Measurements from ENCODE around the gene CES2. TPM values are rescaled to one million over a fixed set of nuclear protein-coding genes. Genes with fewer than 3 reads are reported as not detected.

CES2 gene
- total RNA-seq, 1 donor = 38.9 TPM

GRCh38 chr16:66902648-66903543, 32.4 kb upstream of the CES2 start:
- no peak for DNase-seq (ENCODE audit: low read depth)
- H3K4me3 ChIP-seq (ENCODE audit: low read depth, low read length) = no peak overlapping the region
- TF ChIP-seq, protein P1, sequence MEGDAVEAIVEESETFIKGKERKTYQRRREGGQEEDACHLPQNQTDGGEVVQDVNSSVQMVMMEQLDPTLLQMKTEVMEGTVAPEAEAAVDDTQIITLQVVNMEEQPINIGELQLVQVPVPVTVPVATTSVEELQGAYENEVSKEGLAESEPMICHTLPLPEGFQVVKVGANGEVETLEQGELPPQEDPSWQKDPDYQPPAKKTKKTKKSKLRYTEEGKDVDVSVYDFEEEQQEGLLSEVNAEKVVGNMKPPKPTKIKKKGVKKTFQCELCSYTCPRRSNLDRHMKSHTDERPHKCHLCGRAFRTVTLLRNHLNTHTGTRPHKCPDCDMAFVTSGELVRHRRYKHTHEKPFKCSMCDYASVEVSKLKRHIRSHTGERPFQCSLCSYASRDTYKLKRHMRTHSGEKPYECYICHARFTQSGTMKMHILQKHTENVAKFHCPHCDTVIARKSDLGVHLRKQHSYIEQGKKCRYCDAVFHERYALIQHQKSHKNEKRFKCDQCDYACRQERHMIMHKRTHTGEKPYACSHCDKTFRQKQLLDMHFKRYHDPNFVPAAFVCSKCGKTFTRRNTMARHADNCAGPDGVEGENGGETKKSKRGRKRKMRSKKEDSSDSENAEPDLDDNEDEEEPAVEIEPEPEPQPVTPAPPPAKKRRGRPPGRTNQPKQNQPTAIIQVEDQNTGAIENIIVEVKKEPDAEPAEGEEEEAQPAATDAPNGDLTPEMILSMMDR (IDR thresholded peaks at IDR 0.05; ENCODE audit: insufficient read depth, low read depth, low read length) = no peak

DNA sequence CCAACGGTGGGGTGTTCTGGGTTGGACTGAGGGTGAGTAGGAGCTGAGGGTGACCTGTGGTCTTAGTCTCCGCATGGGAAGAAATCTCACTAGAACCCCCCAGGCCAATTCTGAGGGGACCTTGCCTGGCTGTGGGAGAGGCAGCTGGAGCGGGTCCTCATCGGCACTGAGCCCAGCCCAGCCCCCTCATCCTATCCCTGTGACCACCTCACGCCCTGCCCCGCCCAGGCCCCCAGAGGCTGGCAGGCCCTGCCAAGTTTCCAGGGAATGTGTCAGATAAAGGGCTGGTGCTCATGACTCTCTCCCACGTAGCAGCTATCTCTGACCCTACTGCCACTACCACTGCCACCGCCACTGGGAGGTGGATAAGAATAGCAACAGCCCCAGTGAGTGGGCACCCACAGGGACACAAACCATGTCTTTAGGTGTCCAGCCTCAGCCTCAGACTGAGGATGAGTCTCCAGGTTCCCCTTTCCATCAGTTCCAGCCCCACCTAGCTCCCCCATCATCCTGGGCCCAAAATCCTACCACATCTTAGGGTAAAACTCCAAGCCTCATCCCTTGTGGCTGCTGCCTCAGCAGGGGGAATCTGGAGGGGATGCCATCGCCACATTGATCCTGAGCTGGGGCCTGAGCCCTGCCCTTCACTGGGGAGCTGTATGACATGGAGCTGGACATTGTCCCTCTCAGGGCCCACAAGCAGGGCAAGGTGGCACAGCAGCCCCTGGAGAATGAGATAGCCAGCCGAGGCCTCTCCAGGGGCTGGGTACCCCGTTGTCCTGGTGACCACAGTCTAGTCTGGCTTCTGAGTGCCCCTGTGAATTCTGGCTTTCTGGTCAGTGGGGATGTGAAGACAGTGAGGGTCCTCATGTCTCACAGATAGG, 31.5 kb upstream of the CES2 start:
- no peak overlapping the region for H3K4me3 ChIP-seq (ENCODE audit: low read depth, low read length)
- TF ChIP-seq, protein P1 (IDR thresholded peaks at IDR 0.05; ENCODE audit: insufficient read depth, low read depth, low read length) = no peak
- DNase-seq (ENCODE audit: low read depth) = no peak

- no peak for DNase-seq (ENCODE audit: low read depth)
- TF ChIP-seq, protein P1 (IDR thresholded peaks at IDR 0.05; ENCODE audit: insufficient read depth, low read depth, low read length) = no peak
- H3K4me3 ChIP-seq (ENCODE audit: low read depth, low read length) = no peak overlapping the region
These were observed 30.9 kb upstream of the CES2 start for GRCh38 chr16:66904428-66904845.

DNA sequence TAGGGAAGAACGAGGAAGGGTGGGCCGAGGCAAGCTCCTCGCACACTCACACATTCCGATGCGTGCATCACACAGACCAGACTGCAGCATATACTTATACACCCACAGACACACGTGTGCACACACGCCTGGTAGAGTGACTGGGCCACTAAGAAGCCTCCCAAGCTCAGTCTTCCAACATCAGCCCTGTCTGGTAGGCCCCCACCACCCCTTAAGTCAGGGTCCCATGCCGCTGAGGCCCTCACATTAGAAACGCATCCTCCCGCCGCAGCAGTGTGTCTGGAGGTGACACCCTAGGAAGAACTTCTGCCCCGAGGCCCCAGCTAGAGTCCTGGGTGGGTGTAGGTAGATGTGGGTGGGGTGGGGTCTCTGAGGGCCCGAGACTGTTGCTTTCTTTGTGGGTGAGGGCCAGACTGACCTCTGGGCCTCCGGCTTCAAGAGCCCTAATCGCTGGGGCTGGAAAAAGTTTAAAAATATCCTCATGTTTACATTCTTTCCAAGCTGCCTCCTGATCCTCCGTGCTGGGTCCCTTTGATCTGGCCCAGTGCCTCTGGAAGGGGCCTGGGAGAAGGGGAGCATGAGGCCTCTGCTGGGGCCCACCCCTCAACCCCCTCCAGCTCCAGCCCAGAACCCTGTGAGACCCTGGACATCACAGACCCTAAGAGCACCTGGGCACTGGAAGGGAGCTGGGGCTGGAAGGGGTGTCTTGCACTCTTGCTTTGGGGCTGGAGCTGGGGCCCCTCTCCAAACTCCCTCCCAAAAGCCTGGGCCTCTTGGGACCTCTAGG, 30.3 kb upstream of the CES2 start:
- H3K4me3 ChIP-seq (ENCODE audit: low read depth, low read length) = no peak overlapping the region
- TF ChIP-seq, protein P1 (IDR thresholded peaks at IDR 0.05; ENCODE audit: insufficient read depth, low read depth, low read length) = no peak
- DNase-seq (ENCODE audit: low read depth) = peak; percentile 70

DNA sequence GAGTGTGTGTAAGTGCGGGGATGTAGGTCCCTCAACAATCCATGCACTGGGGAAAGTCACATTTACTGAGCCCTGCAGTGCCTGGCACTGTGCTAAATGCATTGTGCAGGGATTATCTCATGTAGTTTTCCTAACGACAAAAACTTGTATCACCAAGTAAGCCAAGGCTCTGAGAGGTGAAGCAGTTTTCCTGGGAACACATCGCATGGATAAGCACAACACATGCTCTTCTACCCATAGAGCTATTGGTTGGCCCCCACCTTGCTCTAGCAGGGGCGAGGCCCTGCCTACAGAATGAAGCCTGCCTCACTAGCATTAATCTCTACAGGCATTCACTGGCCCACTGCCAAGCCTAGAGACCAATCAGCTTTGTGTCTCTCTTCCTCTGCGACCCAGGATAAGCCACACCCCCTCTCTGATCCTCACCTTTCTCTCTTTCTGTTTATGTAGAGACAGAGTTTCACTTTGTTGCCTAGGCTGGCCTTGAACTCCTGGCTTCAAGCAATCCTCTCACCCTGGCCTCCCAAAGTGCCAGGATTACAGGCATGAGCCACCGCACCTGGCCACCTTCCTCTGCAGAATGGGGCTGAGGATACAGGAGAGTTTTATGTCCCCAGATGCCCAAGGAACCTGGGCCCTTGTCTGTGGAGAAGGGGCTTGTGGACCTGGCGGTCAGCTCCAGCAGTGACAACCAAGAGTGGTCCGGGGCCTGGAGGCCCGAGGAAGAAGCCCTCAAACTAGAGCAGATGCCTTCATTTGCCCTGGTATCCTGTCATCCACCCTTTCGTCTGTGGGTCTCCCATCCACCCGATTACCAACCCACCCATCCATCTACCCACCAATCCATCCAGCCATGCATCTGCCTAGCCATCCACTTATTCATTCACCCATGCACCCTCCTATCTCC, 29.4 kb upstream of the CES2 start:
- TF ChIP-seq, protein P1 (IDR thresholded peaks at IDR 0.05; ENCODE audit: insufficient read depth, low read depth, low read length) = no peak
- H3K4me3 ChIP-seq (ENCODE audit: low read depth, low read length) = no peak overlapping the region
- no peak for DNase-seq (ENCODE audit: low read depth)

Measured in fibroblast of villous mesenchyme (primary cell).